ENCODE results near the gene RNASEH2A. TPM values are rescaled to one million over a fixed set of nuclear protein-coding genes. Genes with fewer than 3 reads are reported as not detected.

The RNASEH2A gene
- total RNA-seq, 1 experiment from 2014 or later: 72.9 TPM

DNA sequence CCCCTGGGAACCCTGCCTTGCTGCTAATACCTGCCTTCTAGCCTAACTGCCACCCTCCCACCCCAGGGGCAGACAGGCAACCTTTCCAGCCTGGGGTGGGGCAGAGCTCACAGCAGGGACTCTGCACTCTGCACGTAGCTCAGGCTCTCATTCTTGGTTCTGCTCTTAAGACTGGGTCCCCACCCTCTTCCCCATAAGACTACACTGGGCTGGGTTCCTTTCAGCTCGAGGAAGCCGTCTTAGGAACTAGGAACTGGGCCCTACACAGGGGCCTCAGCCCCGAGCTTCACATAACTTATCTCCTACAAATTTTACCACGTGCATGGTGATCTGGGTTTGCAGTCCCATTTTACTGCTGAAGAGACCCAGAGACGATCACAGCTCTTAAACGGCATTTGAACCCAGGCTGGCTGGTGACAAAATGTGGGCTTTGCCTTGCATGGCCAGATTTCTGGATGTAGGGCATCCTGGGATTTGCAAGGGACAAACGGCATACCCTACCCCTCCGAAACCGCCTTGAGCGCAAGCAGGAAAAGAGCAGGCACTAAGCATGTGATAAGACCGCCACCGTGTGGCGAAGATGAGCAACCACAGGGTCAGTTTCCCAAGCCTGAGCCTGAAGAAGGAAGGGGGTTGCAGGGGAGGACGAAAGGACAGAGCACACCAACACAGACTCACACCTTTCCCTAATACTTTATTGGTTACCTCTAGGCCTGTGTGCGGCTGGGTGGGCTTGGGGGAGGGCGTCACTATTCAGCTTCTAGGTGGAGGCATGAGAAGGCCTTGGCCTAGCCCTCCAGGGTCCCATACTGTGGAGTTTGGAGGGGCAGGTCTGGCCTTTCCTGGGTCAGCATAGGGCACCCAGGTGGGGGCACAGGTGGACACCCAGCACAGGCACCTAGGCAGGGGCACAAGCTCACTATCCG lies 10.0 kb upstream of the RNASEH2A start:
- peaks cover 19% of the 10 kb centered on the region for H3K36me3 Mint-ChIP-seq
- peaks cover 25% of the 10 kb centered on the region for H3K27me3 Mint-ChIP-seq (ENCODE audit: low read depth)
- DNase-seq (ENCODE audit: low spot score): peak; percentile 86
- no peaks in the 10 kb centered on the region for H3K9me3 Mint-ChIP-seq
- peaks cover 26% of the 10 kb centered on the region for H3K4me1 Mint-ChIP-seq
- ChIA-PET CTCF (interaction anchor here (0.5 to 14.0 kb wide), 20 partner anchors 10 to 138 kb away, joined by 3 to 341 read pairs (median 6); partner anchors contain the start of genes RNASEH2A and TRIR), POLR2A (interaction anchor here (0.6 to 1.7 kb wide), 5 partner anchors 18 to 917 kb away, joined by 3 to 12 read pairs (median 3); no protein-coding TSS in a partner anchor)
- H3K4me3 Mint-ChIP-seq: peak overlapping the region; percentile 43; the same call in 1 of the 2 replicates
- H3K27ac Mint-ChIP-seq: peak overlapping the region; percentile 96
- ATAC-seq: peak; percentile 67
- TF ChIP-seq GRHL2 (CRISPR knock-in tag; IDR thresholded peaks at IDR 0.05; ENCODE audit: insufficient replicate concordance, severe bottlenecking) (no peak), ETV6 (CRISPR knock-in tag; IDR thresholded peaks at IDR 0.05) (peak; percentile 63; the same call in 1 of the 2 replicates), ZNF232 (CRISPR knock-in tag; IDR thresholded peaks at IDR 0.05) (no peak), JAZF1 (CRISPR knock-in tag; IDR thresholded peaks at IDR 0.05) (no peak), CREB1 (CRISPR knock-in tag; IDR thresholded peaks at IDR 0.05) (no peak), ZBTB21 (CRISPR knock-in tag; IDR thresholded peaks at IDR 0.05; ENCODE audit: borderline replicate concordance) (no peak), TEAD1 (CRISPR knock-in tag; IDR thresholded peaks at IDR 0.05) (peak; percentile 74; the same call in 1 of the 2 replicates), TCF7 (CRISPR knock-in tag; IDR thresholded peaks at IDR 0.05; ENCODE audit: low read depth) (no peak), HMGA2 (CRISPR knock-in tag; IDR thresholded peaks at IDR 0.05) (no peak), TP53 (CRISPR knock-in tag; IDR thresholded peaks at IDR 0.05) (no peak), TEAD4 (CRISPR knock-in tag; IDR thresholded peaks at IDR 0.05) (0 out of 2 replicates have a peak, but pooled peaks have one; percentile 34), GABPB1 (CRISPR knock-in tag; IDR thresholded peaks at IDR 0.05) (no peak), SP1 (CRISPR knock-in tag; conservative IDR thresholded peaks at IDR 0.05) (no peak), SMAD4 (CRISPR knock-in tag; IDR thresholded peaks at IDR 0.05) (no peak), SOX15 (CRISPR knock-in tag; IDR thresholded peaks at IDR 0.05) (no peak)
- TF ChIP-seq, protein P1, sequence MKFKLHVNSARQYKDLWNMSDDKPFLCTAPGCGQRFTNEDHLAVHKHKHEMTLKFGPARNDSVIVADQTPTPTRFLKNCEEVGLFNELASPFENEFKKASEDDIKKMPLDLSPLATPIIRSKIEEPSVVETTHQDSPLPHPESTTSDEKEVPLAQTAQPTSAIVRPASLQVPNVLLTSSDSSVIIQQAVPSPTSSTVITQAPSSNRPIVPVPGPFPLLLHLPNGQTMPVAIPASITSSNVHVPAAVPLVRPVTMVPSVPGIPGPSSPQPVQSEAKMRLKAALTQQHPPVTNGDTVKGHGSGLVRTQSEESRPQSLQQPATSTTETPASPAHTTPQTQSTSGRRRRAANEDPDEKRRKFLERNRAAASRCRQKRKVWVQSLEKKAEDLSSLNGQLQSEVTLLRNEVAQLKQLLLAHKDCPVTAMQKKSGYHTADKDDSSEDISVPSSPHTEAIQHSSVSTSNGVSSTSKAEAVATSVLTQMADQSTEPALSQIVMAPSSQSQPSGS (CRISPR knock-in tag; IDR thresholded peaks at IDR 0.05; ENCODE audit: borderline replicate concordance, low read depth): no peak
- TF ChIP-seq, protein P2, sequence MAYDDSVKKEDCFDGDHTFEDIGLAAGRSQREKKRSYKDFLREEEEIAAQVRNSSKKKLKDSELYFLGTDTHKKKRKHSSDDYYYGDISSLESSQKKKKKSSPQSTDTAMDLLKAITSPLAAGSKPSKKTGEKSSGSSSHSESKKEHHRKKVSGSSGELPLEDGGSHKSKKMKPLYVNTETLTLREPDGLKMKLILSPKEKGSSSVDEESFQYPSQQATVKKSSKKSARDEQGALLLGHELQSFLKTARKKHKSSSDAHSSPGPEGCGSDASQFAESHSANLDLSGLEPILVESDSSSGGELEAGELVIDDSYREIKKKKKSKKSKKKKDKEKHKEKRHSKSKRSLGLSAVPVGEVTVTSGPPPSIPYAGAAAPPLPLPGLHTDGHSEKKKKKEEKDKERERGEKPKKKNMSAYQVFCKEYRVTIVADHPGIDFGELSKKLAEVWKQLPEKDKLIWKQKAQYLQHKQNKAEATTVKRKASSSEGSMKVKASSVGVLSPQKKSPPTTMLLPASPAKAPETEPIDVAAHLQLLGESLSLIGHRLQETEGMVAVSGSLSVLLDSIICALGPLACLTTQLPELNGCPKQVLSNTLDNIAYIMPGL (CRISPR knock-in tag; IDR thresholded peaks at IDR 0.05): no peak
- TF ChIP-seq, protein P3, sequence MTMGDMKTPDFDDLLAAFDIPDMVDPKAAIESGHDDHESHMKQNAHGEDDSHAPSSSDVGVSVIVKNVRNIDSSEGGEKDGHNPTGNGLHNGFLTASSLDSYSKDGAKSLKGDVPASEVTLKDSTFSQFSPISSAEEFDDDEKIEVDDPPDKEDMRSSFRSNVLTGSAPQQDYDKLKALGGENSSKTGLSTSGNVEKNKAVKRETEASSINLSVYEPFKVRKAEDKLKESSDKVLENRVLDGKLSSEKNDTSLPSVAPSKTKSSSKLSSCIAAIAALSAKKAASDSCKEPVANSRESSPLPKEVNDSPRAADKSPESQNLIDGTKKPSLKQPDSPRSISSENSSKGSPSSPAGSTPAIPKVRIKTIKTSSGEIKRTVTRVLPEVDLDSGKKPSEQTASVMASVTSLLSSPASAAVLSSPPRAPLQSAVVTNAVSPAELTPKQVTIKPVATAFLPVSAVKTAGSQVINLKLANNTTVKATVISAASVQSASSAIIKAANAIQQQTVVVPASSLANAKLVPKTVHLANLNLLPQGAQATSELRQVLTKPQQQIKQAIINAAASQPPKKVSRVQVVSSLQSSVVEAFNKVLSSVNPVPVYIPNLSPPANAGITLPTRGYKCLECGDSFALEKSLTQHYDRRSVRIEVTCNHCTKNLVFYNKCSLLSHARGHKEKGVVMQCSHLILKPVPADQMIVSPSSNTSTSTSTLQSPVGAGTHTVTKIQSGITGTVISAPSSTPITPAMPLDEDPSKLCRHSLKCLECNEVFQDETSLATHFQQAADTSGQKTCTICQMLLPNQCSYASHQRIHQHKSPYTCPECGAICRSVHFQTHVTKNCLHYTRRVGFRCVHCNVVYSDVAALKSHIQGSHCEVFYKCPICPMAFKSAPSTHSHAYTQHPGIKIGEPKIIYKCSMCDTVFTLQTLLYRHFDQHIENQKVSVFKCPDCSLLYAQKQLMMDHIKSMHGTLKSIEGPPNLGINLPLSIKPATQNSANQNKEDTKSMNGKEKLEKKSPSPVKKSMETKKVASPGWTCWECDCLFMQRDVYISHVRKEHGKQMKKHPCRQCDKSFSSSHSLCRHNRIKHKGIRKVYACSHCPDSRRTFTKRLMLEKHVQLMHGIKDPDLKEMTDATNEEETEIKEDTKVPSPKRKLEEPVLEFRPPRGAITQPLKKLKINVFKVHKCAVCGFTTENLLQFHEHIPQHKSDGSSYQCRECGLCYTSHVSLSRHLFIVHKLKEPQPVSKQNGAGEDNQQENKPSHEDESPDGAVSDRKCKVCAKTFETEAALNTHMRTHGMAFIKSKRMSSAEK (CRISPR knock-in tag; IDR thresholded peaks at IDR 0.05; ENCODE audit: borderline replicate concordance): no peak
- TF ChIP-seq, protein P4, sequence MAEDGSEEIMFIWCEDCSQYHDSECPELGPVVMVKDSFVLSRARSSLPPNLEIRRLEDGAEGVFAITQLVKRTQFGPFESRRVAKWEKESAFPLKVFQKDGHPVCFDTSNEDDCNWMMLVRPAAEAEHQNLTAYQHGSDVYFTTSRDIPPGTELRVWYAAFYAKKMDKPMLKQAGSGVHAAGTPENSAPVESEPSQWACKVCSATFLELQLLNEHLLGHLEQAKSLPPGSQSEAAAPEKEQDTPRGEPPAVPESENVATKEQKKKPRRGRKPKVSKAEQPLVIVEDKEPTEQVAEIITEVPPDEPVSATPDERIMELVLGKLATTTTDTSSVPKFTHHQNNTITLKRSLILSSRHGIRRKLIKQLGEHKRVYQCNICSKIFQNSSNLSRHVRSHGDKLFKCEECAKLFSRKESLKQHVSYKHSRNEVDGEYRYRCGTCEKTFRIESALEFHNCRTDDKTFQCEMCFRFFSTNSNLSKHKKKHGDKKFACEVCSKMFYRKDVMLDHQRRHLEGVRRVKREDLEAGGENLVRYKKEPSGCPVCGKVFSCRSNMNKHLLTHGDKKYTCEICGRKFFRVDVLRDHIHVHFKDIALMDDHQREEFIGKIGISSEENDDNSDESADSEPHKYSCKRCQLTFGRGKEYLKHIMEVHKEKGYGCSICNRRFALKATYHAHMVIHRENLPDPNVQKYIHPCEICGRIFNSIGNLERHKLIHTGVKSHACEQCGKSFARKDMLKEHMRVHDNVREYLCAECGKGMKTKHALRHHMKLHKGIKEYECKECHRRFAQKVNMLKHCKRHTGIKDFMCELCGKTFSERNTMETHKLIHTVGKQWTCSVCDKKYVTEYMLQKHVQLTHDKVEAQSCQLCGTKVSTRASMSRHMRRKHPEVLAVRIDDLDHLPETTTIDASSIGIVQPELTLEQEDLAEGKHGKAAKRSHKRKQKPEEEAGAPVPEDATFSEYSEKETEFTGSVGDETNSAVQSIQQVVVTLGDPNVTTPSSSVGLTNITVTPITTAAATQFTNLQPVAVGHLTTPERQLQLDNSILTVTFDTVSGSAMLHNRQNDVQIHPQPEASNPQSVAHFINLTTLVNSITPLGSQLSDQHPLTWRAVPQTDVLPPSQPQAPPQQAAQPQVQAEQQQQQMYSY (CRISPR knock-in tag; IDR thresholded peaks at IDR 0.05): peak; percentile 68
- TF ChIP-seq, protein P5, sequence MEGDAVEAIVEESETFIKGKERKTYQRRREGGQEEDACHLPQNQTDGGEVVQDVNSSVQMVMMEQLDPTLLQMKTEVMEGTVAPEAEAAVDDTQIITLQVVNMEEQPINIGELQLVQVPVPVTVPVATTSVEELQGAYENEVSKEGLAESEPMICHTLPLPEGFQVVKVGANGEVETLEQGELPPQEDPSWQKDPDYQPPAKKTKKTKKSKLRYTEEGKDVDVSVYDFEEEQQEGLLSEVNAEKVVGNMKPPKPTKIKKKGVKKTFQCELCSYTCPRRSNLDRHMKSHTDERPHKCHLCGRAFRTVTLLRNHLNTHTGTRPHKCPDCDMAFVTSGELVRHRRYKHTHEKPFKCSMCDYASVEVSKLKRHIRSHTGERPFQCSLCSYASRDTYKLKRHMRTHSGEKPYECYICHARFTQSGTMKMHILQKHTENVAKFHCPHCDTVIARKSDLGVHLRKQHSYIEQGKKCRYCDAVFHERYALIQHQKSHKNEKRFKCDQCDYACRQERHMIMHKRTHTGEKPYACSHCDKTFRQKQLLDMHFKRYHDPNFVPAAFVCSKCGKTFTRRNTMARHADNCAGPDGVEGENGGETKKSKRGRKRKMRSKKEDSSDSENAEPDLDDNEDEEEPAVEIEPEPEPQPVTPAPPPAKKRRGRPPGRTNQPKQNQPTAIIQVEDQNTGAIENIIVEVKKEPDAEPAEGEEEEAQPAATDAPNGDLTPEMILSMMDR (IDR thresholded peaks at IDR 0.05): peak; percentile 84
